Heart left ventricle (tissue), 13 donors: ENCODE results near the gene ERMP1.

ENCODE experiments used
- POLR2A ChIP-seq, 2 donors: fragments of 450-650 bp; IDR thresholded peaks; one replicate each; pipeline ENCODE4 v1.6.1; 2017; ENCODE audit warnings: antibody characterized with exemption in 2 of 2, mild to moderate bottlenecking in 2 of 2, moderate library complexity in 2 of 2
- TF ChIP-seq, protein P1 (sequence below), 12 donors: fragments of 200-600 bp; sonication (generic) in 4 of 12; IDR thresholded peaks; one replicate each; pipeline versions ENCODE4 v1.5.0 to v1.8.0; 2018 to 2022; ENCODE audit warnings: antibody characterized with exemption in 12 of 12, mild to moderate bottlenecking in 5 of 12
- donor health status: ischemic (EF 13 %, LVEDD 7.1; RV severe dilation, severe dysfunction).
- donor health status: DM: no; HTN: yes; CAD: no.
- donor health status: DM: no; HTN: no; CAD: no.
- donor health status: ischemic (EF 25% LVEDD 6.9; RV normal size, moderate dysfunction).
- donor health status: ischemic (EF 25% LVEDD 5.7; RV mildly dilated, moderate dysfunction).
- donor health status: ischemic (EF 35%, LVEDD 5.7; RV mildly dilated, moderate dysfunction).
- donor health status: nonischemic (EF 11% LVEDD 7.7; RV severe dilation, severe dysfunction).
- donor health status: DM: yes; HTN: yes; CAD: no.
- donor health status: PGD.
- donor health status: ischemic (EF 29% LVEDD 5.4; RV normal size, mild dysfunction).
- donor health status: nonischemic (EF 23%, LVEDD 6.1; RV moderate dilation, normal function).

- TF ChIP-seq, protein P1, sequence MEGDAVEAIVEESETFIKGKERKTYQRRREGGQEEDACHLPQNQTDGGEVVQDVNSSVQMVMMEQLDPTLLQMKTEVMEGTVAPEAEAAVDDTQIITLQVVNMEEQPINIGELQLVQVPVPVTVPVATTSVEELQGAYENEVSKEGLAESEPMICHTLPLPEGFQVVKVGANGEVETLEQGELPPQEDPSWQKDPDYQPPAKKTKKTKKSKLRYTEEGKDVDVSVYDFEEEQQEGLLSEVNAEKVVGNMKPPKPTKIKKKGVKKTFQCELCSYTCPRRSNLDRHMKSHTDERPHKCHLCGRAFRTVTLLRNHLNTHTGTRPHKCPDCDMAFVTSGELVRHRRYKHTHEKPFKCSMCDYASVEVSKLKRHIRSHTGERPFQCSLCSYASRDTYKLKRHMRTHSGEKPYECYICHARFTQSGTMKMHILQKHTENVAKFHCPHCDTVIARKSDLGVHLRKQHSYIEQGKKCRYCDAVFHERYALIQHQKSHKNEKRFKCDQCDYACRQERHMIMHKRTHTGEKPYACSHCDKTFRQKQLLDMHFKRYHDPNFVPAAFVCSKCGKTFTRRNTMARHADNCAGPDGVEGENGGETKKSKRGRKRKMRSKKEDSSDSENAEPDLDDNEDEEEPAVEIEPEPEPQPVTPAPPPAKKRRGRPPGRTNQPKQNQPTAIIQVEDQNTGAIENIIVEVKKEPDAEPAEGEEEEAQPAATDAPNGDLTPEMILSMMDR (IDR thresholded peaks at IDR 0.05), result no peak
- no peak for TF ChIP-seq POLR2A (IDR thresholded peaks at IDR 0.05)
Observed at GRCh38 chr9:5870691-5871090, 37.8 kb upstream of the ERMP1 start.
